Measurements from ENCODE around the gene DDIT3.

The DDIT3 gene

GRCh38 chr12:57487597-57488401 lies 32.5 kb downstream of the DDIT3 start, which contains the start of gene MARS1:
Gene MARS1, plus strand, starts transcription at chr12:57488068. Its CDS starts 23 bp downstream, at chr12:57488091.
- peak within 1 kb of the TSS; percentile 95 for H3K4me3 ChIP-seq (ENCODE audit: low read depth, low read length)
- no peak for TF ChIP-seq CTCF (IDR thresholded peaks at IDR 0.05; ENCODE audit: borderline replicate concordance, insufficient read depth, low read depth, low read length)

GRCh38 chr12:57487055-57487596 lies 33.2 kb downstream of the DDIT3 start:
- H3K4me3 ChIP-seq (ENCODE audit: low read depth, low read length), result no peak overlapping the region
- TF ChIP-seq CTCF (IDR thresholded peaks at IDR 0.05; ENCODE audit: borderline replicate concordance, insufficient read depth, low read depth, low read length), result no peak

GRCh38 chr12:57485695-57486094 lies 34.6 kb downstream of the DDIT3 start:
- no peak for TF ChIP-seq CTCF (IDR thresholded peaks at IDR 0.05; ENCODE audit: borderline replicate concordance, insufficient read depth, low read depth, low read length)
- no peak overlapping the region for H3K4me3 ChIP-seq (ENCODE audit: low read depth, low read length)

GRCh38 chr12:57483466-57483865 lies 36.8 kb downstream of the DDIT3 start:
- TF ChIP-seq CTCF (IDR thresholded peaks at IDR 0.05; ENCODE audit: borderline replicate concordance, insufficient read depth, low read depth, low read length), result no peak
- H3K4me3 ChIP-seq (ENCODE audit: low read depth, low read length), result no peak overlapping the region

GRCh38 chr12:57481671-57482070 lies 38.6 kb downstream of the DDIT3 start:
- no peak overlapping the region for H3K4me3 ChIP-seq (ENCODE audit: low read depth, low read length)
- TF ChIP-seq CTCF (IDR thresholded peaks at IDR 0.05; ENCODE audit: borderline replicate concordance, insufficient read depth, low read depth, low read length), result no peak

- TF ChIP-seq CTCF (IDR thresholded peaks at IDR 0.05; ENCODE audit: borderline replicate concordance, insufficient read depth, low read depth, low read length), result no peak
- H3K4me3 ChIP-seq (ENCODE audit: low read depth, low read length), result peak within 1 kb of the TSS; percentile 81
Measured at GRCh38 chr12:57479376-57480115, 40.8 kb downstream of the DDIT3 start, which contains the start of gene ARHGAP9. Gene ARHGAP9, minus strand, starts transcription at chr12:57479866. Its CDS starts 460 bp downstream, at chr12:57479406.
